DMS53 (cell line): ENCODE results near the gene MRTFB.
A peak's percentile ranks its signal among the peaks of the same experiment; 100 is the strongest.

Source experiments
- DNase-seq: peaks from one replicate; lab custom pipeline; 2025; lab: John Stamatoyannopoulos, UW

MRTFB gene

GRCh38 chr16:14236401-14236800 lies 165.3 kb downstream of the MRTFB start:
- no peak for DNase-seq

- DNase-seq, result no peak
These were observed 167.6 kb downstream of the MRTFB start for GRCh38 chr16:14238756-14239155.

GRCh38 chr16:14239791-14240190 lies 168.7 kb downstream of the MRTFB start:
- no peak for DNase-seq

- DNase-seq, result no peak
These were observed 169.2 kb downstream of the MRTFB start for GRCh38 chr16:14240219-14240843.

DNA sequence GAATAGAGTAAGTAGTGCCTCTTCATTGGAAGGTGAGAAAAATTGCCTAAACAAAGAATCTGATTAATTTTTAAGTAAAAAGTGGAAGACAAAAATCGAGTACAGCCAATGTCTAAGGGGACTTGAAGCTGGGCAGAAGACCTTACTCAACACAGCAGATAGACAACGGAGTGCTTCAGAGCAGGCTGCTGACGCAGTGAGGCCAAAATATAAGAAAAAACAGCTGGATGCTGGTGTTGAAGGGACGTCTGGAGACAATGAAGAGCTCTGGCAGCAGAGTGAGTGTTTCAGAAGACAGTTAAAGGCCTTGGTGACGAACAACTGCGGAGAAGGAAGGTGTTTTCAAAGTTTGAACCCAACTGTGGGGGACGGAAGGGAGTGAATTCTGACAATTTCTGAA lies 169.8 kb downstream of the MRTFB start:
- DNase-seq, result no peak

DNA sequence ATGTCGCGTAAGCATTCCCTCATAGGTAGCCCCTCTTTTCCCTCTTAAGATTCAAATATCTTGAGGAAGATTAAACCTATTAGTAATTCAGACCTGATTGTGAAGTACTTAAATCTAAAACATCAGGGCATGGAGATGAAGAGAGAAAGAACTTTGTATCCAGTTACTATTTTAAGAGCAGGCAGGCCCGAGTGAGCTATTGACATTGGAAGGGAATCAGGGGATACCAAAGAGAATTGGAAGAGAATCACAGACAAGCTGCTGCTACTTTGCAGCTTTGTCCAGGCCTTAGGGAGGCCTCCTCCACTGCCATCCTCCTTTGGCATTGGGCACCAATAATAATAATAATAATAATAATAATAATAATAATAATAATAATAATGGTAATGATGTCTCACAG lies 170.5 kb downstream of the MRTFB start:
- no peak for DNase-seq

DNA sequence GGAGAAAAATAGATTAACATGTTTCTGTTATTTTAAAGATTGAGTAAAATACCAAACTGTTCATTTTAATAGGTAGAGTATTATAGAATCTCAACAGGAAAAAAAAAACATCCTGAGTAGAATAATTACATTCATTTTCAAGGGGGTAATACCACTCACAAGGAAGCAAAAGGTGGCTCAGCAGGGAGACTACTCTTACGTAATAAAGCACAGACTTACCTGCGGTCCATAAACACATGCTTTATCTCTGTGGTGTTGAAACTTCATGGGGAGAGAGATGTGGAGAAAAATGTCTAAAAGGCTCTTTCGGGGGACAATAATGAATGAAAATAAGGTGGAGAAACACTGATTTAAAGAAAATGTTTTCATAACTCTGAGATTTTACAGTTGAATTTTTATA lies 171.7 kb downstream of the MRTFB start:
- no peak for DNase-seq

GRCh38 chr16:14244196-14245010 lies 173.3 kb downstream of the MRTFB start:
- no peak for DNase-seq

DNA sequence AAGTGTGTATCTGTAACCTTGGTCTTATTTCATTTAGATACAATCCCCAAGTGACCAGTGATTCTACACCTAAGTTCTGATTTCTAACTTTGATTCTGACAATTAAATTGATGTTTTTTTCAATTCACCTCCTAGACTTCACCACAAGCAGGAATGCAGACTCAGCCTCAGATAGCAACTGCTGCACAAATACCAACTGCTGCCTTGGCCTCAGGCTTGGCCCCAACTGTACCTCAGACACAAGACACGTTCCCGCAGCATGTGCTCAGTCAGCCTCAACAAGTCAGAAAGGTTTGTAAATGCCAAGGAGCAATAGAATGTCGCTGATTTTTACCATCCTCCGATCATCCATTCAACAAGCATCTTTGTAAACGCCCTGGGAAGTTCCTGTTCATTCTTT lies 177.7 kb downstream of the MRTFB start:
- DNase-seq, result no peak

DNA sequence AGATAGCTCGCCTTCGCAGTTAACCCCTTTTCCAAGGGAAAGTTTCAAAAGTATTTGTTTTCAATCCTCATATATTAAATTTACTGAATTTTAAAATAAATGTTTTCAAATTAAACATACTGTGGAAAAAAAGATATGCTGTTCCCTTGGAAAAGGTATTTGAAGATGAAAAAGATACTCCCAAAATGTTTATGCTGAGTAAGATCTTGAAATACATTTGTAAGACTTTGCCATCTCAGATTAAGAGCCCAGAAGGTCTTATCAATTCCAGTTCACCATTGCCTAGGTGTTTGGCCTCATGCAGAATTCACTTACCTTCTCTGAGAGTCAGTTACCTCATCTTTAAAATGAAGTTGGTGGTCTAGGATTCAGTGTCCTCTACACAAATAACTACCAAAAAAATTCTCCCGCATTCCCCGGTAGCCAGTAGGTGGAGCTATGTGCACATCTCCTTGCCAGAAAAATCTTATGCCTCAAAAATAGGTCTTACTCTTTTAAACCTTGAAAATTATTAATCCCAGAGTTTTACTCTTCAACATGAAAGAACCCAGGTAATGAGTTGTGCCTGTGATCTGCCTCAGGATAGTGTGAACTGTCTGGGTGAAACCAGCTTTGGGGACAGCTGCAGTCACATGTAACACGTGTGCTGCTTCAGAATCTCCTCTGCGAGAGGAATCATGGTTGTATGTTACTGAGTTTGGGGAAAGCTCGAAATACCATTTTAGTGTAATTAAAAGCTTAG lies 178.3 kb downstream of the MRTFB start:
- peak; percentile 42 for DNase-seq

- no peak for DNase-seq
These were observed 180.3 kb downstream of the MRTFB start for GRCh38 chr16:14251419-14251818.

GRCh38 chr16:14252860-14253259 lies 181.7 kb downstream of the MRTFB start:
- no peak for DNase-seq

DNA sequence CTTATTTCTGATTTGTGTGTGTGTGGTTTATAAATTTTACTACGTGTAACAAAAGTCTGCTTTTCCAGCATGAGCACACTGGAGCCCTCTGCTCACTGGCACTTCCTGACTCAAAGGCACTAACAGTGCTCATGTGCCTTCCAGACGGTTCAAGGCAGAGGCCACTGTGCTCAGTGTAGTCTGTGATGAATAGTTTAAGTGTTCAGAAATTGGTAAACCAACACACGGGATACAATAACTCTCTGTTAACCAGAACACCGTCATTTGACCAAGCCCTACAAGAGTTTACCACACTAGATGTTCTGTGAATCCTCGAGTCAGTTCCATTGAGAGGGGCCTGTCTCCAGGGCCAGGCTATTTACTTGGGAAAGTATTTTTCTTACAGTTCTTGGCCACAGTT lies 191.9 kb downstream of the MRTFB start:
- no peak for DNase-seq

- DNase-seq, result no peak
These were observed 192.7 kb downstream of the MRTFB start for GRCh38 chr16:14263769-14264168.

GRCh38 chr16:14264327-14264943 lies 193.3 kb downstream of the MRTFB start:
- no peak for DNase-seq

DNA sequence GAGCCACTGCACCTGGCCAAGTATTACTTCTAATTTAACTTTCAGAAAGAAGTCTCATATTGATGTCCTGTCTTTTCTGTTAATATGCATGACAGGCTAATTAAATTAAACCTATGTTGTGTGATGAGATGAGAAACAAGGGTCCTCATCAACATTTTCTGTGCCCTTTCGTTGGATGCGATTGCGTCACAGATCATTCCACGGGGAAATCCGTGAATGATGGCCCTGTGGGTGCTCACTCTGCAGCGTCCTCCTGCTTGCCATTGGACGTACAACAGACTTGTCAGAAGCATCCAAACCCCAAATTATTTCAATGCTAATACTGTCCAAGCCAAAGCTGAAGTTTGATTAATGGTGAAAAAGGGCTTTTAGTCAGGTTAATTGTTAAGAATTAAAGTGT lies 197.0 kb downstream of the MRTFB start:
- DNase-seq, result no peak

- no peak for DNase-seq
These were observed 204.8 kb downstream of the MRTFB start for GRCh38 chr16:14275934-14276333.

DNA sequence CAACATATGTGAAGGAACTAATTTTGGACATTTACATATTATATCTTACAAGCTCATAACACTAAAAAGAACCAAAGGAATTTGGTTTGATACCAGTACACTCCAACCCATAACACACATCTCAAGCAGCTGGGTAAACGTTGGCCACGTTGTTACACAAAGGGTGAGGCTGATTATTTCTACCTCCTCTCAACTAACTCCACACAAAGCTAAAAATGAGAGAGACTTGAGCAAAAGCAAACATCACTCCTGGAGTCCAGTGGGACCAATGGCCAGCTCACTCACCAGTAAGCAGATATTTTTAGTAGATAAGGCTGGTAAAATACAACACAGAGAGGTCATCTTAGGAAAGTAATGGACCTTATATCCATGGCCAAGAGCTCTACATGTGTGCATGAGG lies 207.6 kb downstream of the MRTFB start:
- DNase-seq, result peak; percentile 46

- DNase-seq, result no peak
These were observed 209.4 kb downstream of the MRTFB start for GRCh38 chr16:14280541-14280940.

DNA sequence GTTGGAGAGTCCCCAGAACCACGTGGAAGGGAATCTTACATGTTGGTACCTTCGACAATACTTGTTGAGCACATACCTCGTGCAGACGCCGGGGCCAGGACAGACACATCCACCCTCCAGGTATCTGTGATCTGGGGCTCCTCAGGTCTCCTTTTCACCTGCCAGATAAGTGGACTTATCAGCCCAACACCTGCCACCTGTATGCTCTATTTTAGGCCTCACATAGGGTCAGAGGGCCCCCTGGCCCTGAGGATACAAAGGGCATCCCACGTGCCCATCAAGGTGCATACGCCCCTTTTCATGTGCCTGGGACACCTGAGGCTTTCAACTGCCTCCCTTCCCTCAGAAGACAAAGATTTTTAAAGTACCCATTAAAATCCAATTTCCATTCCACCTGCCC lies 212.7 kb downstream of the MRTFB start:
- no peak for DNase-seq

- DNase-seq, result peak; percentile 13
These were observed 213.3 kb downstream of the MRTFB start for GRCh38 chr16:14284371-14284770.

DNA sequence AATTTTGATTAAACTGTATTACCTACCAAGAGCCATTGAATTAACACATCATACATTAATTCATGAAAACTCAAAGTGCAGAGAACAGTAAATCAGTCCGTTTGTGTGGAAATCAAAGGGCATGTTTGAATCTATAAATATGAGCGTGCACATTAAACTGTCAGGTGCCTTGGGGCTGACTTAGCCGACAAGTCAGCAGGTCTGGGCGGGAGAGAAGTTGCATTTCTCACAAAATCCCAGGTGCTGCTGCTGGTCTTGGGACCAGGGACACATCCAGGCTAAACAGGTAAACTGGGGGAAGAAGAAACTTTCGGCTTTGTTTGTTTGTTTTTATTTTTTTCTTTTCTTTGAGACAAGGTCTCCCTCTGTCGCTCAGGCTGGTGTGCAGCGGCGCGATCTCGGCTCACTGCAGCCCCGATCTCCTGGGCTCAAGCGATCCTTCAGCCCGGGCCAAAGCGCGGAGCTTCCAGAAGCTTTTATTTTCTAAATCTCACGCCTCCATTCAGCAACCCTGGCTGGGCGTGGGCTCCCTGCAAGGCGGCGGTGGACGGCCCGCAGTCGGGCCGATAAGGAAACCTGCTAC lies 213.9 kb downstream of the MRTFB start:
- peak; percentile 83 for DNase-seq
